GM19328 (cell line): ENCODE measurements around the gene LINC01488.

ENCODE experiments used
- ATAC-seq: cut with Tn5 transposase; IDR thresholded peaks from one replicate; pipeline ENCODE4 v1.9.1; 2021; ENCODE audit warnings: mild to moderate bottlenecking, moderate library complexity; ENCODE audit not compliant: unreplicated experiment

LINC01488 gene

DNA sequence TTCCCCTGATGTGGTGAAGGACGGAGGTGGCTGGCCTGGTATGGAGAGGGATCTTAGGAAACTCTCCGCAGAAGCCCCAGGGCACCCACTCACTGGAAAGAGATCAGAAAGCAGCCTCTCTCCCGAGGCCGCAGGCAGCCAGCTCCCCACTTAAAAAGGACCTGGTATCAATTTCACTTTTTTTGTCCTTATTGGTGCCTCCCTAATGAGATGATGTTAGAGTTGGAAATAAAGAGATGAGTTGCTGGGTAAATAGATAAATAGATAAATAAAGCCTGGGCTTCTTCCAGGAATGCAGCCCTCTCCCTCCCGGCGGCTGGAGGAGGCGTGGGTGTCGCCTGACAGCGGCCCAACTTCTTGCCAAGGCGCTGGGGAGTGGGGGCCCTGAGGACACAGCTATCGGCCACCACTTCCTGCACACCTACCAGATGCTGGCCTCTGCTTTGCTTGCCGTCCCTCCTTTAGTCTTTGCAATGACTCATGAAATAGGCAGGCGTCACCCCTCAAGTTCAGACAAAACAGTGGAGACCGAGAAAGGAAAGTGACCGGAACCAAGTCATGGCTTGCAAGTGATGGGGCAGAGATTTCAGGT is 42.9 kb downstream of the LINC01488 start:
- ATAC-seq = no peak

DNA sequence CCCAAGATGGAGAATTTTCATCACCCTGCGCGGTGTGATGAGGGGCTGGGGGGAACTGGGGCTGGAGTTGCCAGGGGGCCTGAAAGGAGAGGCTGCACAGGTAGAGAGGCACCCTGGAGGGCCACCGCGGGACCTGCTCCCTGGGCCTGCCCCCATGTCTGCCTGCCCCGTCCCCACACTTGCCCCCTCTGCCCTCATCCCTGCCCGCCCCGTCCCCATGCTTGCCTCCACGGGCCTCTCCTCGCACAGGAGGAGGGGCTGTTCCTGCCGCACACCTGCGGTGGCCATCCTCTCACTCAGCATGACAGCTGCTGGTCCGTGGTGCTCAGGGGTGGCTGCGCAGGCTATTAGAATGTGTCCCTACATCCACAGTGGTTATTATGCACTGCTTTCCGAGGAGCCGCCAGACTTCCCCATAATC is 43.5 kb downstream of the LINC01488 start:
- ATAC-seq = no peak

DNA sequence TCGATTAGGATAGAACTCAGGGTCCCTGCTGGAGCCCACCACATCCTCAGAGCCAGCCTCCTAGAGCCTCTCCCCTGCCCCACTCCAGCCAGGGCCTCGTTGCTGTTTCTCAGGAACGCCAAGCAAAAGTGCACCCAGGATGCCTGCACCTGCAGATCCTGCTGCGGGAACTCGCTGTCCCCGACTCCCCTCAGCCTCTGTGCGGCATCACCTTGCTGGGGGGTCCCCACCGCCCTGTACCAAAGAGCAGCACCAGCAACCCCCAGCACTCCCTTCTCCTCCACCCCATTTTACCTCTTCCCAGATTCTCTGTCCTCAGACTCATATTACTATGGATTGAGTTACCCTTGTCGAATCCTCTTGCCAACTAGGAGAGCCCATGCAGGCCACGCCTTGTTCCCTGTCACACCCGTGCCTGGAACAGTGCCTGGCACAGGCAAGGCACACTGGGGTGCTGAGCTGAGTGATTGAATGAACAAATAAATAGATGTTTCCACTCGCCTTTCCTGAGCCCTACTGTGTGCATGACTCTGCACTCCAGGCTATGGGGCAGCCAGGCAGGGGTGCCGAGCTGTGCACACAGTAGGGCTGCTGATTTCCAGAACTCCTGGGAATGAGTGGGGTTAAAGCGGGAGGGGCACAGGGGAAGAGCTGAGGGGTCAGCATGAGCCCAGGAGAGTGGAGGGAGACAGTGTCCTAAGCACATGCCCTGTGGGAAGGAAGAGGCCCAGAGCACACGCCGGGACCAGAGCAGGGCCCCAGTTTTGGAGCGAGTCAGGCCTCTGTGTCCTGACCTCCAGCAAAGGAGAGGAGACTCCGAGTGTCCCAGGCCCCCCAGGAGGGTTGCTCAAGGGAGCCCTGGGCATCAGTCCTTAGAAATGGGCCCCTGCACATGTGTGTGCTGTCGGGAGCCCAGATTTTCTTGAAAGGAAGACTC is 44.3 kb downstream of the LINC01488 start:
- ATAC-seq = no peak

DNA sequence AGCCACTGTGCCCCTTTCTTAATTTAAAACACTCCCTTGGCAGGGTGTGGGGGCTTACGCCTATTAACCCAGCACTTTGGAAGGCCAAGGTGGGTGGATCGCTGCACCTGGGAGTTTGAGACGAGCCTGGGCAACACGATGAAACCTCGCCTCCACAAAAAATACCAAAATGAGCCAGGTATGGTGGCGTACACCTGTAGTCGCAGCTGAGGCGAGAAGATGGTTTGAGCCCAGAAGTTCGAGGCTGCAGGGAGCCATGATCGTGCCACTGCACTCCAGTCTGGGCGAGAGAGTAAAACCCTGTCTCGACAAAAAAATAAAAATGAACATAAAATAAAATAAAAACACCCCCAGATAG is 45.0 kb downstream of the LINC01488 start:
- ATAC-seq = no peak

DNA sequence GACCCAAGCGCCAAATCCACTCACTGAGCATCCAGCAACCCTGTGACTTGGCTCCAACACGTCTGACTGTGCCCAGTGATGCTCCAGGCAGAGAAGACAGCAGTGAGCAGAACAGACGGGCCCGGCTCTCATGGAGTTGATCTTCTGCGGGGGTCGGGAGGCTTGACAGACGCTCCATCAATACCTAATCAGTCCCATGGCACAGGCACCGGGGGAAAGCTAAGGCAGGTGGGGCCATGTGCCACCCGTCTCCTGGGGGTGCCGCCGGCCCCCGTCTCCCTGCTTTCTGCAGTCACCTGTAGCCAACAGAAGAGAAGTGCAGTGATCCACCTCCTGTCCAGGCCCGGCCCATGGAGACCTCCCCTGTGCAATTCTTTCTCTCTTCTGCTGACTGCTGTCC is 47.5 kb downstream of the LINC01488 start:
- no peak for ATAC-seq

DNA sequence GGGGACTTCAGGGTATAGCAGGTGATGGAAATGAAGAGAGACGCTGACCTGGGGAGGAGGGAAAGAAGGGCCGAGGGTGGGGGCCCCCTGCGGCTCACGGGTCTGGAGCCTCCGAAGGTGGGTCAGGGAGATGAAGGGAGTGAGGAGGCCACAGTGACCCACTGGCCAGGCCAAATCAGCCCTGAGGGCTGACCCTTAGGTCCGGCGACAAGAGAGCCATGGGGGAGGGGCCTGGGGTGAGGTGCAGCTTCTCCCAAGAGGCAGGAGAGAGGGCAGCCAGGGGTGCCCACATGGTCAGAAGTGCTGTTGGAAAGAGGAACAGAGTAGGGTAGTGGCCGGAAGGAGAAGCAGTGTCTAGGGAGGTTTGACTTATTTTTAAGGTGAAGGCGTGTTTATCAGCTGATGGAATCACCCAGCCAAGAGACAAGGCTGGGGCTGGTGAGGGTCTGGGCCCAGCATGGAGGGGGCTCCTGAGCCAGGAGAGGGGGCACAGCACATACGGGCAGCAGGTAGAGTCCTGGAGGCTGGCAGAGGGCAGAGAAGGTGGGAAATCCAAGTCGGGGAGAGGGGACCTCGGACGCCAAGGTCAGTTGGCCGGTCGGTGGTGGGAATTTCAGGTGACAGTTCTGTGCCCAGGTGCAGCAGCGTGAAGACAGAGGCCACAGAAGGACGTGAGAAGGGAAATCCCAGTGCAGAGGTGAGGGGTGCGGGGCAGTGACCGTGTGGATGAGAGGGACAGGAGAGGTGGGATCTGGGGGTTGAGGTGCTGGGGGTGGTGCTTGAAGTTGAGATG is 49.0 kb downstream of the LINC01488 start:
- no peak for ATAC-seq

DNA sequence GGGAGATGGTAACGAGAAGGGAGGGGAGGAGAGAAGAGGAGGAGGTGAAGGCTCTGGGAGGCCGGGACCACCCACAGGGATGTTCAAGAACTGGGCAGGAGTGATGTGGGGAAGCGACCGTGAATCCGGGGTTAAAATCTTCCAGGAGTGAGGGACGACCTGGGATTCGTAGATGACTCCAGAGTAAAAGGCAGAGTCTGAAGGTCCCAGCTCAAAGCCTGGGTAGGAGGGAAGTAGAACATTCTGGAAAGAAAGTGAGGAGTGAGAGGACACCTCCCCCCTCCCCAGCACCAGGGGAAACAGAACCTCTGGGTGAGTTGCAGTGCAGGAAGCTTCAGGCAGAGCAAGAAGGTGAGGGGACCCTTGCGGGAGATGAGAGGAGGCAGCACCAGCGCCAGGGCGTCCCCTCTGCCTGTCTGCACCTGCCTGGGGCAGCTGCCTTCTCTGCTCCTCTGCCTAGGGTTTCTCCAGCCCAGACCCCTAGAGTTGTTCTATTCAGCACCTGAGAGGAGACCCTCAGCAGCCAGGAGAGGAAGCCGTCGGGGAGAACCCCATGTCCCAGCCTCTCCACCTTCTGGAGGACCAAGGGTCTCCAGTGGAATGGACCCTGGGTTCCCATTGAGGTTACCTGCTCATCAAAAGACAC is 49.7 kb downstream of the LINC01488 start:
- no peak for ATAC-seq

DNA sequence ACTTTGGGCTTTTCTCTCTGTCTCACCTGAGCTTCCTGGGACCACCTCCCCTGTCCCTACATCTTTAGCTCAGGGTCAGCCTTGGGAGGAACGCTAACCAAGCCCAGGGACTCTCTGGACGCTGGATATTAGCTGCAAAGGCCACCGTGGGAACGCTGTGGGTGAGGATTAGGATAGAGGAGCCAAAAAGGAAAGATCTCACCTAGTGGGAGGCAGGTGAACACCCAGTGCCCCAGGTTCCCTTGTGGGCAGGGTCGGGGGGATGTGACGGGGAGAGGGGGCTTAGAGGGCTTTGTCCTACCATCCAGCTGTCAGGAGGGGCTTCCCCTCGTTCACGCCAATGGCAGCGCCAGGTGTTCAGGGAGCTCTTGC is 50.2 kb downstream of the LINC01488 start:
- no peak for ATAC-seq

DNA sequence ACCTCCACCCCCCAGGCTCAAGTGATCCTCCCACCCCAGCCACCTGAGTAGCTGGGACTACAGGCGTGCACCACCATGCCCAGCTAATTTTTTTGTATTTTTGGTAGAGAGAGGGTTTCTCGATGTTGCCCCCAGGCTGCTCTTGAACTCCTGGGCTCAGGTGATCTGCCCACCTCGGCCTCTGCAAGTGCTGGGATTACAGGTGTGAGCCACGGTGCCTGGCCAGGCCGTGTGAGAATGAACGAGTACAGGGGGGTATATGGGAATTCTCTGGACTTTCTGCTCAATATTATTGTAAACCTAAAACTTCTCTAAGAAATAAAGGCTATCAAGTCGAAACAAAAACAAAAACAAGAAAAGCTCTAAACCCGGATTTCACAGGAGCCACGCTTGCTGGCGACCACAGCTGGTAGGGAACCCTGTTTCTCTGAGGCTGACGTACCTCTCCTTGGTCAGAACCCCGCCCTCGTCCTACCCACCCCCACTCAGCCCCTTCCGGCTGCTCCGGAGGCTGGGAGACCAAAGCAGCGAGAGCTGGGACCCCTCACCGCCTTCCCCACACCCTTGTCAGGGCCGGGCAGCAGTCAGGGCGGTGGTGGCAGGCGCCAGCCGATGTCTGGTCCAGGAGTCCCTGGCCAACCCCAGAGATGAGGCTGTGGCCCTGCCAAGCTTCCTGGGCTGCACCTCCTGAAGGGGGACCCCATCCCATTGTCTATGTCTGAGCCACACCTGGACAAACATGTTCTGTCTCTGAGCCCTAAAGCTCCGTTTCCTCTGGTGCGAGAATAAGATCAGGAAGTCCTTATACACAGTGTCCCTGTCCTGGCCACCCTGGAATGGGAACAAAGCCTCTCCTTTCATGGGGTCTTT is 52.1 kb downstream of the LINC01488 start:
- no peak for ATAC-seq

DNA sequence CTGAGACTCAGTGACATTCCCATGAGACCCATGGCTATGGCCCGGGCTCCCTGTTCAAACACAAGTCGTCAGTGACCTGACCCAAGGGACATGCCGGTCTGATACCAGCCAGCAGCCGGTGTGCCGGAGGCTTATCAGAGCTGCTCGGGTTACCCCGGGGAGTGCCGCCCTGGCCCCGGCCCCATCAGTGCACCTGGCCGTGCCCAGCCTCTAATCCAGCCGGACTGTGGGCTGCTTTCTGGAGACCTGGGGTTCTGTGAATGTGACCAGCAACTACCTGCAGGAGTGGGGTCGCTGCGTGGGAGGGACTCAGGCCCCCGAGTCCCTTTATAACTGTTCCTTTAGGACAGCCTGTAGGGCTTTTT is 52.7 kb downstream of the LINC01488 start:
- ATAC-seq = no peak

DNA sequence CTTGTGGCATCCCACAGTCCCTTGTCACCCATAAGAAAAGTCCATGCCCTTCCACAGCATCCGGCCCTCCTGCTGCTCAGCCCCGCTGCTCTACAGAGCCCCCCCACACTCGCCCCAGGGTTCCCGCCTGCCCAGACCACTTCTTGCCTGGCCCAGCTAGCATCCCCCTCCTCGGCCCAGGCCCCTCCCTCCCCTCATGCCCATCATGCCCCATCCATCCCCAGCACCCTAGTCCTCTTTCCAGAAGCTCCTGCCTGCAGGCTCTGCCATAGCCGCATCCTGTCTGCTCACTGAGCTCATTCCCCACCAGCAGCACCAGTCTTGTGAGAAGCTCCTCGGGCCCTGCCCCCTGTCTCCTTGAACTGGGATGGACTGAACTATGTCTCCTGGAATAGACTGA is 54.4 kb downstream of the LINC01488 start:
- no peak for ATAC-seq

DNA sequence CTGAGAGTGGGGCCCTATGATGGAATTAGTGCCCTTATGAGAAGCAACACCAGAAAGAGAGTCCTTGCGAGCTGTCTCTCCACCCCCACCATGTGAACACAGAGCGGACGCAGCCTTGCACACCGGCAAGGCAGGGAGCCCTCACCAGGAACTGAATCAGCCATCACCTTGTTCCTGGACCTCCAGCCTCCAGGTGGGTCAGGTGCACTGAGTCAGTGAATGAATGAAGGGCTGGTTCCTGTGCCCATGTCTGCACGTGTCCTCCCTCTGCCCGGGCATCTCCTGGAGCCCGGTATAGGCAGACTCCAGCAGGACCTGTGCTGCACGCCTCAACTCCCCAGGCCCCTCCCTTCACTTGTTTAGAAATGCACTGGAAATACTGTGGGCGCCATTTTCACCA is 54.9 kb downstream of the LINC01488 start:
- no peak for ATAC-seq

DNA sequence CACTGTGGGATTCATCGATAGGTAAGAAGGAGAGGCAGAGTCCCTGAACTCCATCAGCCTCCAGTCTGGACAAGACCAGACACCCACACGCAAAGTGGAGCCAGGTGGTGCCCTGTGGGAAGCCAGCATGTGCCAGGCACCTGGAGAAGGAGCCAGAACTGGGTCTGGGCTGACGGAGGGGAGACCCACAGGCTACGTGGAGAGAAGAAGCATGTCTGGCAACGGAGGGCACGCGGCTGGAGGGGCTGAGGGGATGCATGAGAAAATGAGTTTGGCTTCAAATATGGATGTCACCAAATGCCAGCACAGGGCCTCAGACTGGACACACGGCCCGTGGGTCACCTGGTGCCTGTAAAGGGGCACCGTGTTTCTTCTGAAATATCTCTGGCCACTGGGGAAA is 55.7 kb downstream of the LINC01488 start:
- no peak for ATAC-seq

DNA sequence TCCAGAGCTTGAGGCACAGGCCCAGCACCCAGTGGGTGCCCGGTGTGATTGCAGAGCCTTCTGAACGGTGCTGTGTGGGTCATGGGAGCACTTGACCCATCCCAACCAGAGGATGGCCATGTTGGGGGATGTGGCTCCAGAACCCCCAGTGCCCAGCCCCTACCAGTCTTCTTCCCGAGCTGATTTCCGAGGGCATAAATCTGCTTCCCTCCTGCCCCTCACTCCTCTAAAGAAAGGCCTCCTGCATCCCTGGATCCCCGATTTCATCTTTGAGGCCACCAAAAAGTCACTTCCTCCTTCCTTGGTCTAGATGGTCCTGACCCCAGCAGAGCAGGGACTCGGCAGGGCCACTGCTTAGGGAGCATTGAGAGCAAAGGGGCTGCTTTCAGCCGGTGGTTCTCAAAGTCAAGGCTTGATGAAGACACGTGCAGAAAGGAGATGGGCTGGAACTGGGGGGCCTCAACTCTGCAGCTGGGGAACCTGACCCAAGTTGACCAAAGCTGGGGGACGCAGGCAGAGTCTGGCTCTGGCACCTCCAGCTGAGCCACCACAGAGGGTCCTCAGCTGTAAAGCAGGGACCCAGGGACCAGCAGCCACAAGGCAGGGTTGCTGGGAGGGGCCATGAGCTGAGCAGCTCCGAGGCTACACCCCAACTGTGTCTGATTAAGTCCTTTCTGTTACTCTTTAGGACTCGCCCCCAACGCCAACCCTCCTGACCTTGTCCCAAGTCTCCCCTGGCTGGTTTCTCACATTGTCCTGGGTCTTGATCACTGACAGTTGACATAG is 56.6 kb downstream of the LINC01488 start:
- no peak for ATAC-seq

DNA sequence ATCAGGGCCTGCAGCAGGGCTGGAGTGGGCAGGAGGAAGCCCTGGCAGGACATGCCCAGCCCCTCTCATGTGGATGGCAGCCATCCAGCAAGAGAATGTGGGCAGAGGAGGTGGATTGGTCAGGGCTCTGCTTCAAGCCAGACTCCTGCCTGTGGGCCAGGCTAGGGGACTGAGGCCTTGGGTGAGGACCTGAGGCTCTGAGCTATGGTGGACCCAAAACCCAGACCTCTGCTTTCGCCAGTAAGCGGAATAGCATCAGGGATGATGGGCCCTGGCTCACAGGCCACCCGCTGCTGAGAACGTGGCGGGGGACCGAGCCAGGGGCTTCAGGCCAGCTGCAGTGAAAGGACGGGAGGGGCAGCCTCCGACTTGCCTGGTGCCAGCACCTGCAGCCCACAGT is 57.4 kb downstream of the LINC01488 start:
- ATAC-seq = no peak

DNA sequence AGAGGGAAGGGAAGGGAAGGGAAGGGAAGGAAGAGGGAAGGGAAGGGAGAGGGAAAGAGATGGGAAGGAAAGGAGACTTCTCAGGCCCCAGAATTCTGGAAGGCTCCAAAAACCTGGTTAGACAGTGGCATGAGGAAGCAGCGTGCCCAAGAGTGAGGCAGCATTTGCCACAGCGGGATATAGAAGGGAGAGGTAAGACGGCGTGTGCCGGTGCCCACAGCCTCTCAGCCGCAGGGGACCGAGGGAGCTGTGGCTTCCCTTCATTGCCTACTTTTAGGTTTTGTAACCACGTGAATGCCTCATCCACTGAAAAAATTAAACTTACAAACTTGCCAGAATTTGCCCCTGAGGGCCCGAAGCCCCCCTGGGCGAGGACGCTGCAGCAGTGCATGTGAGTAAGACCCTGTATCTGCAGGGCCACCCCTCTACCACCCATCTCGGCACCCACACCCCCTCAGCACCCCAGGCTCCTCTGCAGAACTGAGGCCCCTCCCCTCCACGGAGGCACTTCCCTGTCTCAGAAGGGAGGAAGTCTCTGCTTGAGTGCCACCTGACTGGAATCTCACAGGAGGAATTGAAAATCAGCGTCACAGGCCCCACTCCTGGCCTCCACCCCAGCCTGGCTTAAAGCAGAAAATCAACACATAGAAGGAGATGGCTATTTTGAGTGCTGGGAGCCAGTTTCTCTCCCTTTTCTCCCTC is 58.1 kb downstream of the LINC01488 start:
- no peak for ATAC-seq

DNA sequence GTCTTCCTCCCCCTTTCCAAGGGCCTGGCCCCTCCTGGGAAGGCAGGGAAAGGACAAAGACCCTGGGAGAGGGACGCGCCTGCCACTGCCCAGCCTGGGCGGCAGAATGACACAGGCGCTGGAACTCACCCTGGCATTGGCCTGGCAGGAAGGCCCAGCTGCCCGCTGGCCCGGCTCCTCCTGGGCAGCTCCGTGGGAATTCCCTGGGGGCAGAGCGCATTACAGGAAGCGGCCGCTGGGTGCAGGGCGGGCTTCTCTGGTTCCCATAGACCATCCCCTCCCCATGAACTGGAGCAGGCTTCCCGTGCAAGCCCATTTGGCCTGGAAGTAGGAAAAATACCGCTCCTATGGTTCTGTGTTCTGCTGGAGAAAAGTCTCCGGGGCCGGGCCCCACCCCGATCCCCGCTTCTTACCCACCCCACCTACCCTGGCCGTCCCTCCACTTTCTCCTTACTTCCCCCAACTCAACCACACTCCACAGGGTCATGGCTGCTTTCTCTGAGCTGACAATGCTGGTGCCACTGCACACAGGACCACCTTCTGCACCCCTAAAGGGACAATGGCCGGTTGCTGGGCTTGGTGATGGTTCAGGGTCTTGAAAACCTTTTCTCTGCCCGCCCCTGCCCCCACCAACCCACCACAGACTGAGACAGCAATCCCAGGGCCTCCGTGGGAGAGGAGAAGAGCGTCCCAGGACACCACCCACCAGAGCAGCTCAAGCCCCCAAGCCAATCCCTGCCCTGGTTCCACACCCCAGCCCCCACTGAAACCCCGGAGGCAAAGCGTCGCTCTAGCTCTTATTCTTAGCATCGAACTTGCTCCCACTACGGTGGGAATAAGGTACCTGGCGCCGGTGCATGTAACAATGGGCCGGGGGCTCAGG is 58.9 kb downstream of the LINC01488 start:
- no peak for ATAC-seq

DNA sequence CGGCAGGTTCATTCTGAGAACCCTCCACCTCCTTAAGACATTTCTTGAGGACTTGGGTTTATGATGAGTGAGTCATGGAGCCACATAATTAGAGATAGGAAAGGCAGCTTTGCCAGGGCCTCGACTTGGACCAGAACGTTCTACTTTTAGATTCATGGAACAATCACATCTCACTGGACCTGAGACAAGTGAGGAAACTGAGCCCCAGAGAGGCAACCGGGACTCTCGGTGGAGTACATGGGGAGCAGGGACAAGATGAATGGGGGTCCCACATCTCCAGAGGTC is 59.5 kb downstream of the LINC01488 start:
- no peak for ATAC-seq
